ENCODE data around the gene TICAM1.

TICAM1 gene

GRCh38 chr19:4768934-4769777 is 62.4 kb downstream of the TICAM1 start:
- peak; percentile 88 for DNase-seq (ENCODE audit: low spot score)
